Activated CD4-positive, alpha-beta T cell treated with anti-CD3 and anti-CD28 coated beads for 36 hours (primary cell): ENCODE measurements around the gene ITGB4. TPM values are rescaled to one million over a fixed set of nuclear protein-coding genes. Genes with fewer than 3 reads are reported as not detected.
"Not testable (repeated sequence)": the region's sequence is repeated elsewhere in the genome, so short reads cannot be mapped to it uniquely, and the experiment has no call there.

Experiments
- ATAC-seq: fragments of 200-7000 bp; cut with Tn5 transposase; one replicate; pipeline ENCODE4 v1.10.0; 2021; ENCODE audit warnings: mild to moderate bottlenecking, moderate library complexity
- CTCF ChIA-PET: fragments of 350-600 bp; sonication (Branson Sonifier 250); formaldehyde crosslinking; loops from one replicate; lab custom pipeline; 2021; ENCODE audit warnings: antibody characterized with exemption; lab: Charles Lee
- POLR2A ChIA-PET: fragments of 350-600 bp; sonication (Branson Sonifier 250); formaldehyde crosslinking; loops from one replicate; lab custom pipeline; 2021; ENCODE audit warnings: antibody characterized with exemption, inconsistent platforms; lab: Charles Lee
- DNase-seq: peaks from one replicate; pipeline ENCODE4 v3.0.0-alpha.2; 2020
- H3K27ac Mint-ChIP-seq: one replicate; pipeline ENCODE4 v1.8.0; 2021; ENCODE audit warnings: mixed read lengths
- H3K27me3 Mint-ChIP-seq: one replicate; pipeline ENCODE4 v1.8.0; 2021; ENCODE audit warnings: mixed read lengths
- H3K36me3 Mint-ChIP-seq: one replicate; pipeline ENCODE4 v1.8.0; 2021; ENCODE audit warnings: low read depth, mixed read lengths
- H3K4me1 Mint-ChIP-seq: one replicate; pipeline ENCODE4 v1.8.0; 2021; ENCODE audit warnings: mixed read lengths
- H3K4me3 Mint-ChIP-seq: one replicate; pipeline ENCODE4 v1.8.0; 2021; ENCODE audit warnings: mild to moderate bottlenecking, moderate library complexity, mixed read lengths
- H3K9me3 Mint-ChIP-seq: one replicate; pipeline ENCODE4 v1.8.0; 2021; ENCODE audit warnings: low read depth, mixed read lengths
- intact Hi-C, 2 experiments: fragments of 100-400 bp; cut with DNase I in 1 of 2; cut with micrococcal nuclease in 1 of 2; formaldehyde crosslinking; loops; one replicate each; pipeline versions ENCODE4 v1.14.2 to v1.15.1; 2022 to 2024; cut with DNase I, micrococcal nuclease
- total RNA-seq, 2 experiments: library from RNA; stranded (reverse); gene quantifications; one replicate each; pipeline ENCODE4 v1.2.3, GENCODE V29; 2021

The ITGB4 gene
- total RNA-seq, 2 experiments from 2014 or later, result 0.62 to 1.5 TPM

DNA sequence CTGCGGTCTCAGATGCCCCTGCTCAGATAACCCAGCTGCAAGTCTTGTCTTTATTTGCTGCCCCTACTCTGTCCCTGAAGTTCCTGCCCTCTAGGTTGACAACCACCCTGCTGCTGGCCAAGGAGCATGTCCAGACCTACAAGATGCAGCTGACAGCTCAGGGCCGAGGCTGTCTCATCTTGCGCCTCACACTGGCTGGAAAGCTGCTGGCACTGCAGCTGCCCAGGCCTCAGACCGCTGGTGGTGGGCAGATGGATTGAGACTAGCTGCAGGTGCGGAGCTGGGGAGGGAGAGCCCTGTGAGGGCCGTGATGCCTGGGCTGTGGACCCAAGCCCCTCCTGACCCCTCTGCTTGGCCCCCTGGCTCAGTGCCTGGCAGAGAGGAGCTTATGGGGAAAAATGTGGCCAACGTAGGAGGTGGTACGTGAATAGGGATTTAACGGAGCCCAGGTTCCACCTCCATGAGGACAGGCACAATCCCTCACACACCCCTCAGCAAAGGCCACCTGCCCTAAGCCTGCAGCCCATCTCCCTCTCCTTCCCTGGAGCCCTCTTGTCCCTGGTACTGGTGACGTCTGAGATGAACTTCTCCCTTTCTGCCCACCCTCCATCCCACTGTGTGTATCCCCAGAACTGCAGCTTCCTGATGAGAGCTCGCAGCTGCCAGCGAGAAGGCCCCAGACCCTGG lies 52.0 kb downstream of the ITGB4 start:
- Mint-ChIP-seq H3K36me3 (peaks cover 34% of the 10 kb centered on the region), H3K4me1 (peaks cover 21% of the 10 kb centered on the region), H3K27me3 (no peaks in the 10 kb centered on the region), H3K27ac (no peak overlapping the region), H3K4me3 (no peak overlapping the region), H3K9me3 (no peaks in the 10 kb centered on the region)
- ChIA-PET CTCF (interaction anchor here (1.2 to 3.8 kb wide), 6 partner anchors 10 to 60 kb away, joined by 4 to 12 read pairs (median 10); no protein-coding TSS in a partner anchor), POLR2A (interaction anchor here (0.6 to 5.8 kb wide), 11 partner anchors 10 to 680 kb away, joined by 3 to 79 read pairs (median 4); partner anchors contain the start of genes GALK1, UBE2O, UNK and WBP2)
- ATAC-seq (no peak), DNase-seq (no peak)
- intact Hi-C loops, result no loop called here

DNA sequence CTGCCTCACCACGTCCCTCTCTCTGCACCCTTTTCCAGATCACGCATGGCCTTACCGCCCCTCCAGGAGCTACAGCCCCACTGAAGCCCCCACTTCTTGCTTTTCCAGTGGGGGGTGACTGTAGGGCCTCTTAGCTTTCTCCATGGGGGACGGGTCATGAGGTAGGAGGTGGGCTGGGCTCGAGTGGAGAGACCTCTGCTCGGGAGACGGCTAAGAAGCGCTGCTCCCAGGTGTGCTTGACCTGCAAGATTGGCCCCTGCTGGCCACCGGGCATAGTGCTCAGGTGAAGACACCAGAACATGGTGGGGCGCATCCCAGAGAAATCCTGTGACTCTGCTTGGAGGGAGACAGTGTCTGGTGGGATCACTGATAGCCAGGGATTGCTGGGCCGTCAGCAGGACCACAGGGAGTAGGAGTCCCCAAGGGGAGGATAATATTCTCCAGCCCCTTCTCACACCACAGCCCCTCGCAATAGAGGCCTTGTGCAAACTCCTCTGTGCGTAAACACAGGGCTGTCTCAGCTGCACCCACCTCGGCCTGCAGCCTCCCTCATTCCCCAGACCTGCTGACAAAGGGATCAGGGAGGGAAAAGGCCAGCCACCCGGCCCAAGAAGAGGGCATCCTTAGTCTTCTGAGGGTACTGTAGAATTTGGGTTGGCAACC lies 52.7 kb downstream of the ITGB4 start:
- ChIA-PET POLR2A (interaction anchor here (0.7 to 5.8 kb wide), 11 partner anchors 10 to 679 kb away, joined by 3 to 79 read pairs (median 4); partner anchors contain the start of genes GALK1, UBE2O, UNK and WBP2), CTCF (interaction anchor here (0.5 to 3.8 kb wide), 6 partner anchors 8 to 152 kb away, joined by 4 to 14 read pairs (median 11); partner anchors contain the start of gene GALK1)
- Mint-ChIP-seq H3K27me3 (no peaks in the 10 kb centered on the region), H3K4me1 (peaks cover 21% of the 10 kb centered on the region), H3K27ac (no peak overlapping the region), H3K36me3 (peaks cover 41% of the 10 kb centered on the region), H3K4me3 (no peak overlapping the region), H3K9me3 (no peaks in the 10 kb centered on the region)
- ATAC-seq, result no peak
- DNase-seq, result no peak
- intact Hi-C loops, result no loop called here

DNA sequence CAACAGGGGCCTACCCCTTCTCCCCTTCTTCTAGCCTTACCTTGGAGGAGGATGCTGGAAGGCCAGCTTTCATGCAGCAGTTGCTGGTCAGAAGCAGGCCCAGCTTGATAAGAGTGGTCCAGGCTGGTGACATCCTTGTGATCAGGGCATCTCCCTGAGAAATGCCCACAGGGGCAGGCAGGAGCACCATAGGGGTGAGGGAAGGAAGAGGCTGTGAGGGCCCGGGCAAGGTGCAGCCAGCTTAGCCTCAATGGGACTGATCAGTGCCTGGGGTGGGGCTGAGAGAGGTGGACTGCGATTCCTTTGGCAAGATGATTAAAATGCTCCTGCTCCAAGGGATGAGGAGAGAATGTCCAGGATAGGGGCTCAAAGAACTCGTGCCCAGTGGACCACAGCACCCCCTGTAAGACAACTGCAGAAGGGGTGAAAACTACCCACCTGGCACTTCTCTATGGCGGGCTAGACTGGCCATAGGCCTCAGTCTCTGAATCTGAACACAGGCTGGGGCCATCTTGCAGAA lies 53.3 kb downstream of the ITGB4 start:
- H3K9me3 Mint-ChIP-seq, result no peaks in the 10 kb centered on the region
- H3K4me1 Mint-ChIP-seq, result peaks cover 21% of the 10 kb centered on the region
- DNase-seq (no peak), ATAC-seq (no peak)
- CTCF ChIA-PET, result interaction anchor here (0.7 to 3.8 kb wide), 7 partner anchors 9 to 52 kb away, joined by 3 to 14 read pairs (median 11); partner anchors contain the start of gene GALK1
- POLR2A ChIA-PET, result interaction anchor here (1.0 to 5.8 kb wide), 9 partner anchors 11 to 318 kb away, joined by 3 to 79 read pairs (median 4); partner anchors contain the start of genes GALK1, TMEM94, UNC13D and UNK
- H3K4me3 Mint-ChIP-seq, result no peak overlapping the region
- peaks cover under 1% of the 10 kb centered on the region for H3K27me3 Mint-ChIP-seq
- H3K27ac Mint-ChIP-seq, result no peak overlapping the region
- intact Hi-C loops, result no loop called here
- peaks cover 43% of the 10 kb centered on the region for H3K36me3 Mint-ChIP-seq

DNA sequence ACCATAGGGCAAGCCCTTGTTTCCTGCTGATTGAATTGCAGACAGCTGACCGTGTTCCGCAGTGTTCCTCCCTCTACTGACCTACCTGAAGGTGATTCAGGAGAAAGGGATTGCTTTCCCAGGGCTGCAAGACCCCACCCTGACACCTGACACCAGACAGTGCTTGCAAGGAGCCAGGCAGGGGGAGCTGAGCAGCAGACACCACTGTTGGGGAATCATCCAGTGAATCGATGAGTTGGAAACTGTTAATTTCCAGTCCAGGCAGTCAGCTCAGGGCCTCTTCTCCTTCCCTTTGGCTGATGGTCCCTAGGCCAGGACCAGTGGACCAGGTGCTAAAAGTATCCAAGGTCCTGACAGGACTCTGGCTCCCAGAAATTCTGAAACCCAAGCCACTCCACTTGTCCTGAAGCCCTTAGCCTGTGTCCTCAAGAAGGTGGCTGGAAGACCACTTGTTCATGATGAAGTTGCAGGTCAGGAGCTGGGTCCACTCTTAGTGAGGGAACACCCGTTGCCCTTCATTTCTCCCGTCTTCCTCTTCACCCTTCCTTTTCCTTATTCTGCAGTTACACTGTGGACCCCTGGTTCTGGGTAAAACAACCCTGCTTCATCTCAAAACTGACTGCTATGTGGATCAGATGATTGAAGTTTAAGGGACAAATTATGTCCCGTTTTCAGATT lies 53.9 kb downstream of the ITGB4 start:
- ATAC-seq, result no peak
- DNase-seq, result peak; percentile 43
- H3K4me3 Mint-ChIP-seq, result peak overlapping the region; percentile 98
- H3K4me1 Mint-ChIP-seq, result peaks cover 27% of the 10 kb centered on the region
- intact Hi-C loops, result loop anchor here (5.0 kb wide), 3 partner anchors 67 to 492 kb away; partner anchors contain the start of genes GALR2 (in 1 of the 2), SRP68 (in 1 of the 2), UBALD2 (in 1 of the 2) and UNC13D (in 1 of the 2)
- peaks cover 45% of the 10 kb centered on the region for H3K36me3 Mint-ChIP-seq
- peaks cover 1% of the 10 kb centered on the region for H3K27me3 Mint-ChIP-seq
- peak overlapping the region; percentile 78 for H3K27ac Mint-ChIP-seq
- no peaks in the 10 kb centered on the region for H3K9me3 Mint-ChIP-seq
- ChIA-PET POLR2A (interaction anchor here (0.8 to 5.8 kb wide), 10 partner anchors 10 to 319 kb away, joined by 3 to 79 read pairs (median 4); partner anchors contain the start of genes GALK1, RECQL5, TMEM94 and UNC13D), CTCF (interaction anchor here (0.7 to 3.8 kb wide), 8 partner anchors 9 to 51 kb away, joined by 3 to 14 read pairs (median 4); partner anchors contain the start of gene GALK1)

DNA sequence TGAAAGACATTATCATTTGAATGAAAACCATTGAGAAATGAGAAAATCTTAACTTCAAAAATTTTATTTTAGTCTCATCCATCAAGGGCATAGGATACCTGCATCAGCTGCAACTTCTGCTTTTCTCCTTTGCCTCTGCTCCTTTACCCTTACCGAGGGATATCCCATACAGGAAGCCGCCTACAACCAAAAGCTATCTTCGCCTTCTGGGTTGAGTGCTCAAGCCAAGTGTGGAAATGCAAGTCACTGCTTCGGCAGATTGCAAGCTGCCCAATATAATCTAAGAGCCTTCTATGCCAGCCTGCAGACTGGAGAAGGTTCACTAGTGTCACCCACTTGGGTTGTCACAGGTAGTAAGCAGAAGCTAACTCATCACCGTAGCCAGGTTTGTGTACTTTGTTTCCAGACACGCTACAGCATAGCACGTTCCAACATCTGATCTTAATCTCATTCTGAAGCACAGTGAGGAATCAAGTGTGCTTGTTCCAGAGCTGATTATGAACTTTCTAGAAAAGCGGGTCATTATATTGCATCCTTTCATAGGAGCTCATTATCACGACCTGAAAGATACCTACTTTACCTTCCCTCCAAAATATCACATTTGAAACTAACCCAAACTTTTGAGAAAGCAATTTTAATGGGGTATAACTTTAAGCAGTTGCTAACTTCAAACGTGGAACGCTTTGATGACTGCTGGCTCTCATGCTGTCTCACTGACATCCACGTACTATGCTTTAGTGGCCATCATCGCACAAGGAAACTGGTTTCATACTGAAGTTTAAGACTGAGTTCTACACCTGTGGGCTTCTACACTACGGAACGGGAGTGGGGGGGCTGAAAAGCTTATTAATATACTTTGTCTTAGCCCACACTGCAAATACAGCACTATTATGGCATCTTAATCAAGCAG lies 55.4 kb downstream of the ITGB4 start:
- ChIA-PET POLR2A (interaction anchor here (0.7 to 5.8 kb wide), 13 partner anchors 8 to 322 kb away, joined by 3 to 79 read pairs (median 4); partner anchors contain the start of genes GALK1, UNK and WBP2), CTCF (interaction anchor here (0.7 to 3.3 kb wide), 8 partner anchors 8 to 71 kb away, joined by 3 to 14 read pairs (median 3); partner anchors contain the start of genes GALK1 and UNK)
- intact Hi-C loops, result loop anchor here (5.0 kb wide), 3 partner anchors 66 to 491 kb away; partner anchors contain the start of genes GALR2 (in 1 of the 2), SRP68 (in 1 of the 2), UBALD2 (in 1 of the 2) and UNC13D (in 1 of the 2)
- peak; percentile 3 for ATAC-seq
- Mint-ChIP-seq H3K9me3 (no peaks in the 10 kb centered on the region), H3K4me1 (peaks cover 28% of the 10 kb centered on the region), H3K4me3 (peak overlapping the region; percentile 98), H3K36me3 (peaks cover 45% of the 10 kb centered on the region), H3K27ac (peak overlapping the region; percentile 83), H3K27me3 (peaks cover 1% of the 10 kb centered on the region)
- peak; percentile 57 for DNase-seq

DNA sequence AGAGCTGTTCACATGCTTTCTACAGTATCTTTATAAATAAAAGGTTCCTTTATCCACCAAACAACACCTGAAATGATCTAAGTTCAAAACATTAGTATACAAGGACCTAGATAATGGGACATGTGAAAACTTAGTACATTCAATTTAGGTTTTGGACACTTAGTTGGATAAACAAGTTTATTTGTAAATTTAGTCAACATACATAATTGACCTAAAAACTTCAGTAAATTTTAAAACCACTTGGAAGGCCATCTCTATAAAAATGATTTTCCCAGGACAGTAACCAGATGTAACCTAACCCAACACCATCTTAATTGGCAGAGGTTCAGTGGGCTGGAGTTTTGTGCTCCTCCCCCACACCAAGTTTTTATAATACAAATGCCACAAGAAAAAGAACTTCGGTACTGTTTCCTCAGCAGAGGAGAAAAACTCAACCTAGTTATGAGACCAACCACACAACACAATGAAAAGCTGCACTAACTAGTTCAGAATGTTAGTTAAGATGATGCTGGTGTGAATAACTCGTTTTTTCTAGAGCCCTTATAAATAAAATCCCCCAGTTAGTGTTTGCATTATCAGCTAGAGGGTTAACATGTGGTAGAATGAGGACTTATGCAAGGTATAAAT lies 56.1 kb downstream of the ITGB4 start:
- Mint-ChIP-seq H3K4me3 (peak overlapping the region; percentile 98), H3K36me3 (peaks cover 45% of the 10 kb centered on the region), H3K27me3 (peaks cover 1% of the 10 kb centered on the region), H3K4me1 (peaks cover 29% of the 10 kb centered on the region), H3K27ac (peak overlapping the region; percentile 83), H3K9me3 (no peaks in the 10 kb centered on the region)
- intact Hi-C loops, result loop anchor here (5.0 kb wide), 3 partner anchors 65 to 490 kb away; partner anchors contain the start of genes GALR2 (in 1 of the 2), SRP68 (in 1 of the 2), UBALD2 (in 1 of the 2) and UNC13D (in 1 of the 2)
- ATAC-seq (no peak), DNase-seq (no peak)
- ChIA-PET POLR2A (interaction anchor here (0.6 to 5.8 kb wide), 9 partner anchors 10 to 323 kb away, joined by 3 to 79 read pairs (median 4); partner anchors contain the start of genes GALK1 and WBP2), CTCF (interaction anchor here (0.8 to 3.3 kb wide), 5 partner anchors 12 to 145 kb away, joined by 3 to 14 read pairs (median 3); partner anchors contain the start of genes GALK1 and WBP2)

DNA sequence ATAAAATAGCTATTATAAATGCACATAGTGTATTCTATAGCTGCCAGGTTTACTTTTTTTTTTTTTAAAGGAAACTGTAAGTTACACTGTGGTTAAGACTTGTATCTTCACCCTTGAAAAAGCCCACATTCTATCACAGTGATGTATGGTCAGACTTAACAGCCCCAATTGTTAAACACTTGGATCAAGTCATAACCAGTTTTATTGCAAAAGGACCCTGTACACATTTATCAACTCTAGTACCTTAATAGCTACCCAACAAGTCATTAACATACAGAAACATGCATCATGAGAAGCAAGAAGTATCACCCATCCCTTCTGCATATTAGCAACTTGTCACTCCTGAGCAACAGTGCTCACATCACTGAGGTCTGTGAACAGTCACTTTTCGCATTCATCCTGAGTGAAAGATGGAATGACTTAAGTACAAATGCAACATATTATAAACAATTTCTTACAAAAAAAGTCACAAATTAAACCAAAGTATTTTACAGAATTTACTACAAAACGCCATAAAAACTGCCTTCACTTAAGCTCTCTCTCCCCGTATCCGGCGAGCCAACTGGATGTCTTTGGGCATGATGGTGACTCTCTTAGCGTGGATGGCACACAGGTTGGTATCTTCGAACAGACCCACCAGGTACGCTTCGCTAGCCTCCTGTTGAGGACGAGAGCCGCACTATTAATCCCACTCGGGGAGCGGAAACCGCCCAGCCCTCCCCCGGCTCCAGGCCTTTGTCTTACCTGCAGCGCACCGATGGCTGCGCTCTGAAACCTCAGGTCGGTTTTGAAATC lies 57.0 kb downstream of the ITGB4 start:
- not testable (repeated sequence) for DNase-seq, ATAC-seq, H3K27me3 Mint-ChIP-seq, H3K9me3 Mint-ChIP-seq
- ChIA-PET CTCF (interaction anchor here (0.8 to 2.3 kb wide), 3 partner anchors 13 to 146 kb away, joined by 3 to 8 read pairs (median 8); partner anchors contain the start of genes GALK1 and WBP2), POLR2A (interaction anchor here (0.6 to 5.8 kb wide), 6 partner anchors 15 to 577 kb away, joined by 3 to 79 read pairs (median 4); partner anchors contain the start of genes GALK1 and WBP2)
- H3K4me3 Mint-ChIP-seq, result peak overlapping the region; percentile 98
- peaks cover 45% of the 10 kb centered on the region for H3K36me3 Mint-ChIP-seq
- peak overlapping the region; percentile 96 for H3K27ac Mint-ChIP-seq
- H3K4me1 Mint-ChIP-seq, result peaks cover 37% of the 10 kb centered on the region
- intact Hi-C loops, result loop anchor here (2.0 to 5.0 kb wide), 5 partner anchors 64 to 595 kb away; partner anchors contain the start of genes GALR2 (in 1 of the 2), SRP68 (in 1 of the 2), SUMO2 (in 1 of the 2) and UBALD2 (in 1 of the 2)

DNA sequence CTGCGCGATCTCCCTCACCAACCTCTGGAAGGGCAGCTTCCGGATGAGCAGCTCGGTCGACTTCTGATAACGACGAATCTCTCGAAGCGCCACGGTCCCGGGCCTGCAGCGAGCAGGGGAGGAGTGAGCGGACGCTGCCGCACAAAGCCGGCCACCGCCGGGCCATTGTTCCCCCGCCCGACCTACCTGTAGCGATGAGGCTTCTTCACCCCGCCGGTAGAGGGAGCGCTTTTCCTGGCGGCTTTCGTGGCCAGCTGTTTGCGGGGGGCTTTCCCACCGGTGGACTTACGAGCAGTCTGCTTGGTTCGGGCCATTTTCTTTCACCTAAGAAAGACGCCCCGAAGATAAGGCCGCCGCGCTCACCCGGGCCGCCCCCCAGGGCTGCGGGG lies 57.6 kb downstream of the ITGB4 start:
- Mint-ChIP-seq H3K9me3 (no peaks in the 10 kb centered on the region), H3K27ac (peak overlapping the region; percentile 96), H3K27me3 (peaks cover 1% of the 10 kb centered on the region), H3K4me3 (peak overlapping the region; percentile 98), H3K36me3 (peaks cover 45% of the 10 kb centered on the region), H3K4me1 (peaks cover 43% of the 10 kb centered on the region)
- peak; percentile 88 for DNase-seq
- ATAC-seq, result peak; percentile 0
- ChIA-PET CTCF (interaction anchor here (1.1 to 2.3 kb wide), 3 partner anchors 14 to 77 kb away, joined by 4 to 8 read pairs (median 8); partner anchors contain the start of genes GALK1 and WBP2), POLR2A (interaction anchor here (0.6 to 1.6 kb wide), 4 partner anchors 15 to 576 kb away, joined by 3 to 7 read pairs (median 4); no protein-coding TSS in a partner anchor)
- intact Hi-C loops, result loop anchor here (1.0 to 5.0 kb wide), 14 partner anchors 14 to 958 kb away; partner anchors contain the start of genes UBALD2 (in 2 of the 2), GALK1 (in 1 of the 2), GALR2 (in 1 of the 2) and RECQL5 (in 1 of the 2)
